Motor neuron (in vitro differentiated cells): ENCODE data around the gene GJA5. TPM values are rescaled to one million over a fixed set of nuclear protein-coding genes. Genes with fewer than 3 reads are reported as not detected.

Source experiments
- ATAC-seq, 8 experiments: fragments of 200-7000 bp; cut with Tn5 transposase; replicated peaks in 6 of 8; 2 replicates each; pipeline ENCODE4 v1.8.0; 2021; ENCODE audit warnings: mild to moderate bottlenecking in 8 of 8, moderate library complexity in 8 of 8
- H3K27ac ChIP-seq, 2 donors: fragments of 250-450 bp; sonication (Bioruptor Pico); 2 replicates each; pipeline ENCODE4 v1.9.0; 2021; ENCODE audit warnings: antibody characterized with exemption in 2 of 2, mild to moderate bottlenecking in 2 of 2, moderate library complexity in 1 of 2
- H3K4me1 ChIP-seq, 2 donors: fragments of 250-450 bp; sonication (Bioruptor Pico); replicated peaks in 1 of 2; 2 replicates each; pipeline ENCODE4 v1.6.1; 2021; ENCODE audit warnings: antibody characterized with exemption in 2 of 2, mild to moderate bottlenecking in 2 of 2, moderate library complexity in 1 of 2
- H3K4me3 ChIP-seq, 5 donors: fragments of 250-450 bp; sonication (Bioruptor Pico); 2 replicates each; pipeline ENCODE4 v1.9.0; 2021; ENCODE audit warnings: antibody characterized with exemption in 5 of 5, mild to moderate bottlenecking in 5 of 5, moderate library complexity in 4 of 5
- WGBS, 10 experiments: fragments of 450-650 bp; shearing (Covaris generic); methylation state at CpG; one replicate each; pipeline ENCODE4 v1.0.0; 2022; 5-methylcytosine and 5-hydroxymethylcytosine counted together
- in situ Hi-C, 9 experiments: fragments of 400-800 bp; cut with MboI; loops; one replicate each; pipeline ENCODE4 v1.15.0; 2021; ENCODE audit warnings: low sequenced_read_pairs in 9 of 9, low pct_unique_long_range_greater_than_20kb in 2 of 9; ENCODE audit not compliant: unreplicated experiment in 9 of 9
- total RNA-seq, 8 experiments: library from RNA; unstranded; fragments of 300-600 nt; gene quantifications; 2 replicates each; pipeline versions ENCODE4 v1.2.3 to v1.2.4, GENCODE V29; 2022

GJA5 gene
- total RNA-seq, 8 experiments from 2014 or later, result 0.14 to 2.0 (median 0.30) TPM

DNA sequence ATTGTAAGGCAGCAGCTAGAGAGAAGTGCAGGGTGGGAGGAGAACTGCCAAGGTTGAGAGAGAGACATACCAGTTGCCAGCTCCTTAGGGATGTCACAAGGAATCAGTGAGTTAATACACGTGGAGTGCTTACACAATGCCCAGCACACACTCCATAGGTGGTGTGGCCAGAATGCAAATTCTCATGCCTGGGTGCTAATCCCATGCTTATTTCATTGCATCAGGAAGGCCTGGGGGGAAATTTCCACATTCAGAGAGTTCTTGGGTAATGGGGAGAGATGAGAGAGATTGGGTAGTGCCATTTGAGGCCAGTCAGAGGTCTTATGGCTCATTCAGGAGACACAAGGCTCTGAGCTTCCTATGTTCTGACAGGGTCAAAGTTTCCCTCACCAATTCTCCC, 38.7 kb downstream of the GJA5 start:
- 0 to 80% (median 50%) methylated on average over 1 of the region's 1 CpG; no CpG with 5 or more reads in 5 of the 10 experiments for WGBS, 10 experiments
- ATAC-seq, result peak in 4 of 8 experiments; percentile 18 to 84 (median 42)
- Histone ChIP-seq H3K27ac (no peak overlapping the region), H3K4me1 (peaks cover 0 to 9% of the 10 kb centered on the region in 2 donors), H3K4me3 (no peak overlapping the region)
- in situ Hi-C loops, result loop anchor here in 3 of 9 experiments (5.0 to 25.0 kb wide), 2 partner anchors 166 kb away; no protein-coding TSS in a partner anchor

DNA sequence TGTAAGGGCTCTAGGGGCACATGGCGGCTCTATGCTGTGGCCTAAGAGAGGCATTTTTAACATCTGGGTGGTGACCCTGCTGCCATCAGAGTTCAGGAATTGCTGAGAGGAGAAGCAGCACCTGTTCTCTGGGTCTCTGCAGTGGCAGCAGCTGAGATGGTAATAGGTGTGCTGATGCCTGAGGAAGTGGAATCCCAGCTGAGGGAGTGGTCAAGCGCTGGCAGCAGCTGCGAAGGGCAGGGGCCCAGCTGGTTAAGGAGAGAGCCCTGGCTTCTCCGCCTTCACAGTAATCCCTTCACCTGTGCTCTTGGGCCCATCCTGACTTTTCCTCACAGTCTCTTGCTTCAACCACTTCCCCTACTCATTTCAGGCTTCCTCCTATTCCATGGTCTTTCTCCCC, 39.8 kb downstream of the GJA5 start:
- Histone ChIP-seq H3K4me3 (no peak overlapping the region), H3K4me1 (no peaks in the 10 kb centered on the region), H3K27ac (no peak overlapping the region)
- 68 to 100% (median 96%) methylated on average over 2 to 4 of the region's 4 CpGs; no CpG with 5 or more reads in 4 of the 10 experiments for WGBS, 10 experiments
- in situ Hi-C loops, result loop anchor here in 3 of 9 experiments (5.0 to 25.0 kb wide), 2 partner anchors 167 kb away; no protein-coding TSS in a partner anchor
- ATAC-seq, result no peak

DNA sequence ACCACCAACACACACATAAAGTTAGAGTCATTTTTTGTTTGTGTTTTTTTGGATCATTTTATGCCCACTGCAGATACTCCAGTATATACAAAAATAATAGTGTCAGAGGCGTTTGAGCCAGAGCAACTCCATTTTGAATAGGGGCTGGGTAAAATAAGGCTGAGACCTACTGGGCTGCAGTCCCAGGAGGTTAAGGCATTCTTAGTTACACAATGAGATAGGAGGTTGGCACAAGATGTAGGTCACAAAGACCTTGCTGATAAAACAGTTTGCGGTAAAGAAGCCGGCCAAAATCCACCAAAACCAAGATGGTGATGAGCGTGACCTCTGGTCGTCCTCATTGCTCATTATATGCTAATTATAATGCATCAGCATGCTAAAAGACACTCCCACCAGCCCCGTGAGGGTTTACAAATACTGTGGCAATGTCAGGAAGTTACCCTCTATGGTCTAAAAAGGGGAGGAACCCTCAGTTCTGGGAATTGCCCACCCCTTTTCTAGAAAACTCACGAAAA, 40.6 kb downstream of the GJA5 start:
- H3K4me3 ChIP-seq, result no peak overlapping the region
- in situ Hi-C loops, result loop anchor here in 3 of 9 experiments (5.0 to 25.0 kb wide), 2 partner anchors 168 kb away; no protein-coding TSS in a partner anchor
- WGBS, 10 experiments, result 30 to 91% (median 78%) methylated on average over 2 to 7 of the region's 7 CpGs; no CpG with 5 or more reads in 1 of the 10 experiments
- H3K4me1 ChIP-seq, result peaks cover 0 to under 1% of the 10 kb centered on the region in 2 donors
- no peak overlapping the region for H3K27ac ChIP-seq
- ATAC-seq, result peak in 2 of 8 experiments; percentile 22 to 28

DNA sequence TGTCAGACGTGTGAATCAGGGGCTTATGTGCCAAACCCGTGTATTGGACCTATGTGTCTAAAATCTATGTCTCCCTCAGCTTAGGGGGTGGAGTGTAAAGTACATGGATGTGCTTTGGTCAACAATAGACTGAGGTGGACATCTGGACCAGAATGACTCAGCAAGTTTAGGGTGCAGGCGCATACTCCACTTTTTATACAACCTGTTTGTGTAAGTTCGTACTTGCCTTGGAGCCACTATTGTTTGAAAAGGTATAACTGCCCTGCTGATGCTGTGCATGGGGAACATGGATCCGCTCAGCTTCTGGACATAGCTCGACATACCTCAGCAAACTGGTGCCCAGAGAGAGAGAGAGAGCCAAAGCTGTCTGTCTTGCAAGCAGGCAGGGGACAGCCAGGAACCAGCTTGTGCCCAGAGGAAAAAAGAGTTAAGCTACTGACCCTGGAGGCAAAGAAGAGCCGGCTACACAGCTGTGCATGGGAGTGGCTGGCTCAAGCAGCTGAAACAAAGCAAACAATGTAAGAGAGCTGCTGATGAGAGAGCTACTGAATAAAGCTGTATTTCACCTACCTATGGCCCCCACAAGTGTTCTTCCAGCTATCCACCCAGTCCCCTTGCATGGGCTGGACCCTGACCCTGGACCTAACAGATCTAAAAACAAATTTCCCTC, 41.2 kb downstream of the GJA5 start:
- in situ Hi-C loops, result loop anchor here in 2 of 9 experiments (25.0 kb wide), 1 partner anchor 168 kb away; no protein-coding TSS in a partner anchor
- Histone ChIP-seq H3K4me1 (peaks cover 0 to 6% of the 10 kb centered on the region in 2 donors), H3K4me3 (no peak overlapping the region), H3K27ac (no peak overlapping the region)
- WGBS, 10 experiments, result 20 to 100% (median 83%) methylated on average over 1 to 7 of the region's 7 CpGs
- ATAC-seq, result peak in 5 of 8 experiments; percentile 39 to 56 (median 48)

DNA sequence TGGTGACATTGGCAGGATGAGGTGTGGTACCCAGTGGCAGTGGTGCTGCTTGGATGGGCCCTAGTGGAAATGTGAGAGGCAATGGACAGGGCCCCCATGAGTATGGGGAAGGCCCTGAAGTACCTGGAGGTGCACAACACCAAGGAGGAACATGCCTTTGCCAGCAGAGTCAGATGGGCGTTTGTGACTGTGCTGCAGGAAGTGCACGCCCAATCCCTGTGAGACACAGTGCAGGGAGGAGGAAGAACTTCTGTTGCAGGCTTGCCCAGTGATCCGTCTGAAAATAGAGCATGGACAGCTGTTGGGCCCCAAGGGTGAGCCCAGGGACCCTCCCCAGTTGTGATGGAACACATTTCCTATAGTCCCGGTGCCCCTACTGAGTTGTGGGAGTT, 42.7 kb downstream of the GJA5 start:
- Histone ChIP-seq H3K4me1 (peaks cover 0 to 7% of the 10 kb centered on the region in 2 donors), H3K27ac (no peak overlapping the region), H3K4me3 (no peak overlapping the region)
- WGBS, 10 experiments, result 60 to 92% (median 72%) methylated on average over 1 to 4 of the region's 4 CpGs; no CpG with 5 or more reads in 6 of the 10 experiments
- in situ Hi-C loops, result loop anchor here in 2 of 9 experiments (25.0 kb wide), 1 partner anchor 170 kb away; no protein-coding TSS in a partner anchor
- peak in 2 of 8 experiments; percentile 5 to 37 for ATAC-seq

DNA sequence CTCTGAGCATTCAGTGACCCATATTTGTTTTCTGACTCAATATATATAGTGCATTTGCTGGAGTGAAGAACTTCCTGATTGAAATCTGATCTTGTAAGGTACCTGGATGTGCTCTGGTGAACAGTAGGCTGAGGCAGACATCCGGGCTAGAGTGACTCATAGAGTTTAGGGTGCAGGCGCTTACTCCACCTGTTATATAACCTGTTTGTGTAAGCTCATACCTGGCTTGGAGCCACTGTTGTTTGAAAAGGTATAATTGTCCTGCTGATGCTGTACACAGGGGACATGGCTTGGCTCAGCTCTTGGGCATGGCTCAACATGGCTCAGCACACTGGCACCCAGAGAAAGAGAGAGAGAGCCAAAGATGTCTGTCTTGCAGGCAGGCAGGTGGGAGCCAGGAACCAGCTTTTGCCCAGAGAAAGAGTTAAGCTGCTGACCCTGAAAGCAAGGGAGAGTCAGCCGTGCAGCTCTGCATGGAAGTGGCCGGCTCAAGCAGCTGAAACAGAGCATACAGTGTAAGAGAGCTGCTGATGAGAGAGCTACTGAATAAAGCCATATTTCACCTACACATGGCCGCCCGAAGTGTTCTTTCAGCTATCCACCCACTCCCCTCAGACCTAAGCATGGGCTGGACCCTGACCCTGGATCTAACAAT, 43.2 kb downstream of the GJA5 start:
- in situ Hi-C loops, result loop anchor here in 2 of 9 experiments (25.0 kb wide), 1 partner anchor 170 kb away; no protein-coding TSS in a partner anchor
- ATAC-seq, result no peak
- Histone ChIP-seq H3K4me3 (no peak overlapping the region), H3K27ac (no peak overlapping the region), H3K4me1 (peaks cover 0 to 7% of the 10 kb centered on the region in 2 donors)
- 63 to 93% (median 86%) methylated on average over 2 to 6 of the region's 6 CpGs; no CpG with 5 or more reads in 3 of the 10 experiments for WGBS, 10 experiments

DNA sequence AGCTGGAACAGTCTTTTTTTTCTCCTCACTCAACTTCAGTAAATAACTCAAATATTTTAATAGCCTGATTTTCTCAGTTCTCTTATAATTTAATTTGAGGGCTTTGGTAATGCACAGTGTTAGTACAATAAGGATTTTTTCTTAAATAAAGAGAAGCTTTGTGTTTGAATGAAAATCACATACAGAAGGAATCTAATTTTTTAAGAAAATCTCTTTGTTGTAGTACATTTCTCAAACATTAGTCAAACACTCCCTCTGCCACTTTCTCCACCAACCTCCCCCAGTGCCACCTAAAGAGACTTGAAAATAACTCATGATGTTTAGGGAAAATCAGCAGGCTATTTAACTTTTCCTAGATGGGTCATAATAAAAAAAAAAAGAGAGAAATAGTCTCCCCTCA, 47.8 kb downstream of the GJA5 start:
- Histone ChIP-seq H3K4me3 (no peak overlapping the region), H3K4me1 (peaks cover 3 to 7% of the 10 kb centered on the region in 2 donors), H3K27ac (no peak overlapping the region)
- in situ Hi-C loops, result loop anchor here in 2 of 9 experiments (25.0 kb wide), 1 partner anchor 175 kb away; no protein-coding TSS in a partner anchor
- ATAC-seq, result no peak

Other genes with a start within 250 kb of the GJA5 start
- 10 to 100 TPM in 7 of 8 experiments, 1 to 10 TPM in 1; 4.1 to 27.0 (median 17.1) TPM for gene BCL9, start 219.1 kb downstream of the GJA5 start, total RNA-seq
- 10 to 100 TPM in 5 of 8 experiments, 1 to 10 TPM in 3; 6.4 to 62.7 (median 14.3) TPM for gene ACP6, start 90.1 kb downstream of the GJA5 start, total RNA-seq
- under 1 TPM in 3 of 8 experiments, not detected in 5; 0.17 to 0.77 (median 0.71) TPM for gene GJA8, start 142.2 kb upstream of the GJA5 start, total RNA-seq
- gene GPR89B, start 167.8 kb upstream of the GJA5 start, total RNA-seq, result 10 to 100 TPM; 15.9 to 28.1 (median 23.2) TPM